IMR-90 (cell line): ENCODE results near the gene C1orf105. TPM values are rescaled to one million over a fixed set of nuclear protein-coding genes. Genes with fewer than 3 reads are reported as not detected.

Source experiments
- ATAC-seq: fragments of 200-7000 bp; cut with Tn5 transposase; 2 replicates; pipeline ENCODE4 v1.9.1; 2020; ENCODE audit warnings: low read depth, mild to moderate bottlenecking, moderate library complexity
- BruUV-seq: library from RNA; stranded (reverse); fragments of 400-500 nt; replicated peaks from 2 replicates; lab custom pipeline; 2021; lab: Mats Ljungman, UMichigan
- CTCF ChIA-PET: fragments of 300-600 bp; formaldehyde crosslinking; extraction: SDS; loops from one replicate; lab custom pipeline; 2021; ENCODE audit warnings: antibody characterized with exemption; lab: Yijun Ruan, JAX
- POLR2A ChIA-PET: fragments of 300-600 bp; sonication (Branson Sonifier 250); formaldehyde crosslinking; loops from one replicate; lab custom pipeline; 2022; ENCODE audit warnings: antibody characterized with exemption; ENCODE audit not compliant: unreplicated experiment; lab: Charles Lee
- DNase-seq: peaks from one replicate; pipeline ENCODE4 v3.0.0; 2013
- H2AFZ ChIP-seq: replicated peaks from 2 replicates; pipeline ENCODE3; 2013; ENCODE audit warnings: low read length, mild to moderate bottlenecking; ENCODE audit not compliant: poor library complexity
- H2AK5ac ChIP-seq: 2 replicates; pipeline ENCODE4 v1.6.1; 2013; ENCODE audit warnings: low read depth, low read length, inconsistent platforms
- H2AK9ac ChIP-seq: replicated peaks from 2 replicates; pipeline ENCODE3; 2013; ENCODE audit warnings: mild to moderate bottlenecking, low read depth, low read length, moderate library complexity; ENCODE audit not compliant: poor library complexity
- H2BK120ac ChIP-seq: 2 replicates; pipeline ENCODE4 v1.6.1; 2013; ENCODE audit warnings: low read depth, low read length, inconsistent platforms
- H2BK15ac ChIP-seq: 3 replicates; pipeline ENCODE4 v1.6.1; 2013; ENCODE audit warnings: low read depth, low read length, inconsistent platforms
- H2BK20ac ChIP-seq: 2 replicates; pipeline ENCODE4 v1.6.1; 2013; ENCODE audit warnings: low read depth, mild to moderate bottlenecking, inconsistent platforms, low read length, moderate library complexity
- H2BK5ac ChIP-seq: 2 replicates; pipeline ENCODE4 v1.6.1; 2013; ENCODE audit warnings: mild to moderate bottlenecking, low read depth, low read length, inconsistent platforms; ENCODE audit not compliant: poor library complexity, severe bottlenecking
- H3K14ac ChIP-seq: replicated peaks from 2 replicates; pipeline ENCODE4 v1.6.1; 2013; ENCODE audit warnings: low read depth, low read length, inconsistent platforms
- H3K18ac ChIP-seq: 2 replicates; pipeline ENCODE4 v1.6.1; 2013; ENCODE audit warnings: low read depth, low read length, control low read depth
- H3K23ac ChIP-seq: 2 replicates; pipeline ENCODE4 v1.6.1; 2013; ENCODE audit warnings: low read depth, low read length, inconsistent platforms
- H3K27ac ChIP-seq: 2 replicates; pipeline ENCODE4 v1.5.1; 2013; ENCODE audit warnings: mild to moderate bottlenecking, control low read depth, low read length; ENCODE audit not compliant: insufficient read depth
- H3K27me3 ChIP-seq: 2 replicates; pipeline ENCODE4 v1.6.1; 2013; ENCODE audit warnings: low read length; ENCODE audit not compliant: control insufficient read depth, insufficient read depth
- H3K36me3 ChIP-seq: 2 replicates; pipeline ENCODE4 v1.6.1; 2013; ENCODE audit warnings: low read length, mixed read lengths; ENCODE audit not compliant: control insufficient read depth, insufficient read depth
- H3K4ac ChIP-seq: 2 replicates; pipeline ENCODE4 v1.6.1; 2013; ENCODE audit warnings: low read depth, low read length, inconsistent platforms
- H3K4me1 ChIP-seq: 2 replicates; pipeline ENCODE4 v1.6.1; 2013; ENCODE audit warnings: low read length, mixed read lengths; ENCODE audit not compliant: control insufficient read depth, insufficient read depth
- H3K4me2 ChIP-seq: 2 replicates; pipeline ENCODE4 v1.6.1; 2013; ENCODE audit warnings: low read depth, mild to moderate bottlenecking, control low read depth, low read length, moderate library complexity
- H3K4me3 ChIP-seq: 2 replicates; pipeline ENCODE4 v1.5.1; 2013; ENCODE audit warnings: low read depth, mild to moderate bottlenecking, control low read depth, low read length, moderate library complexity; ENCODE audit not compliant: insufficient read depth
- H3K56ac ChIP-seq: 2 replicates; pipeline ENCODE4 v1.6.1; 2013; ENCODE audit warnings: low read length, inconsistent platforms; ENCODE audit not compliant: insufficient read depth; ENCODE audit errors: extremely low read depth
- H3K79me1 ChIP-seq, 2 experiments: 2 replicates each; pipeline ENCODE4 v1.6.1; 2013; ENCODE audit warnings: low read length in 2 of 2, inconsistent platforms in 1 of 2, low read depth in 1 of 2
- H3K9ac ChIP-seq: 2 replicates; pipeline ENCODE4 v1.6.1; 2013; ENCODE audit warnings: low read depth, low read length, control low read depth
- H3K9me1 ChIP-seq: 2 replicates; pipeline ENCODE4 v1.6.1; 2013; ENCODE audit warnings: low read length, inconsistent platforms; ENCODE audit not compliant: insufficient read depth
- H3K9me3 ChIP-seq: 2 replicates; pipeline ENCODE4 v1.6.1; 2013; ENCODE audit warnings: low read length; ENCODE audit not compliant: control insufficient read depth, insufficient read depth
- H4K20me1 ChIP-seq: 2 replicates; pipeline ENCODE4 v1.6.1; 2013; ENCODE audit warnings: low read length, inconsistent platforms; ENCODE audit not compliant: insufficient read depth
- H4K5ac ChIP-seq: 2 replicates; pipeline ENCODE4 v1.6.1; 2013; ENCODE audit warnings: mild to moderate bottlenecking, low read depth, low read length, control low read depth
- H4K8ac ChIP-seq, 2 experiments: 2 replicates each; pipeline ENCODE4 v1.6.1; 2013; ENCODE audit warnings: low read depth in 2 of 2, low read length in 2 of 2, control low read depth in 1 of 2, inconsistent platforms in 1 of 2
- H4K91ac ChIP-seq: 2 replicates; pipeline ENCODE4 v1.6.1; 2013; ENCODE audit warnings: low read depth, low read length, inconsistent platforms; ENCODE audit not compliant: insufficient read depth
- BHLHE40 ChIP-seq: fragments of 150-350 bp; IDR thresholded peaks from 2 replicates; pipeline ENCODE4 v1.6.1; 2016; ENCODE audit warnings: mild to moderate bottlenecking, low read depth, low read length
- CHD1 ChIP-seq: IDR thresholded peaks from 2 replicates; pipeline ENCODE4 v1.6.1; 2012; ENCODE audit warnings: low read depth, low read length, improper control_type of control experiment
- FOS ChIP-seq: fragments of 150-350 bp; IDR thresholded peaks from 2 replicates; pipeline ENCODE4 v1.6.1; 2016; ENCODE audit warnings: low read depth, low read length
- MAFK ChIP-seq: IDR thresholded peaks from 2 replicates; pipeline ENCODE4 v1.6.1; 2012; ENCODE audit warnings: low read depth, low read length, improper control_type of control experiment
- MAZ ChIP-seq: IDR thresholded peaks from 2 replicates; pipeline ENCODE4 v1.6.1; 2012; ENCODE audit warnings: low read depth, mild to moderate bottlenecking, low read length, improper control_type of control experiment, moderate library complexity, borderline replicate concordance
- NFE2L2 ChIP-seq: fragments of 150-350 bp; IDR thresholded peaks from 2 replicates; pipeline ENCODE4 v1.6.1; 2016; ENCODE audit warnings: low read depth, mild to moderate bottlenecking, low read length
- POLR2A ChIP-seq: IDR thresholded peaks from 2 replicates; pipeline ENCODE4 v1.6.1; 2012; ENCODE audit warnings: mild to moderate bottlenecking, low read depth, low read length
- RAD21 ChIP-seq: IDR thresholded peaks from 2 replicates; pipeline ENCODE4 v1.6.1; 2012; ENCODE audit warnings: low read length, improper control_type of control experiment
- RCOR1 ChIP-seq: IDR thresholded peaks from 2 replicates; pipeline ENCODE4 v1.6.1; 2012; ENCODE audit warnings: mild to moderate bottlenecking, low read length, improper control_type of control experiment; ENCODE audit not compliant: insufficient replicate concordance
- SMC3 ChIP-seq: fragments of 150-350 bp; IDR thresholded peaks from 2 replicates; pipeline ENCODE4 v1.6.1; 2016; ENCODE audit warnings: low read depth, mild to moderate bottlenecking, antibody characterized with exemption, low read length, moderate library complexity
- WGBS, 2 experiments: methylation state at CpG; one replicate each; pipeline versions ENCODE4 v1.1.5 to v1.1.7; 2013; ENCODE audit warnings: missing lambda C conversion rate in 2 of 2; ENCODE audit not compliant: insufficient read length in 1 of 2; ENCODE audit errors: extremely low coverage in 2 of 2; 5-methylcytosine and 5-hydroxymethylcytosine counted together
- dilution Hi-C: fragments of 300-500 bp; cut with HindIII; formaldehyde crosslinking; loops from one replicate; pipeline ENCODE4 v1.14.3; 2018; ENCODE audit warnings: low sequenced_read_pairs; ENCODE audit not compliant: unreplicated experiment
- in situ Hi-C: fragments of 300-500 bp; cut with MboI; formaldehyde crosslinking; loops from 3 replicates; pipeline ENCODE4 v1.14.3; 2019; ENCODE audit warnings: low sequenced_read_pairs, inconsistent platforms, mixed read lengths
- intact Hi-C: fragments of 100-400 bp; cut with micrococcal nuclease; formaldehyde crosslinking; loops from 2 replicates; pipeline ENCODE4 v1.10.0; 2022
- polyA plus RNA-seq, 3 experiments: library from polyadenylated mRNA; depleted of rRNA; stranded (reverse); fragments of >200 nt; gene quantifications; 2 replicates each; pipeline ENCODE4 v1.2.3, GENCODE V29; 2012; ENCODE audit warnings: low replicate concordance in 1 of 3
- total RNA-seq: library from RNA; depleted of rRNA; stranded (reverse); fragments of >200 nt; gene quantifications from 2 replicates; pipeline ENCODE4 v1.2.3, GENCODE V29; 2012
- TF ChIP-seq, protein P1 (sequence below): conservative IDR thresholded peaks from 2 replicates; pipeline ENCODE4 v1.5.1; 2012; ENCODE audit warnings: mild to moderate bottlenecking, low read depth, low read length, improper control_type of control experiment
- TF ChIP-seq, protein P2 (sequence below): fragments of 150-350 bp; IDR thresholded peaks from 2 replicates; pipeline ENCODE4 v1.6.1; 2017; ENCODE audit warnings: mild to moderate bottlenecking, antibody characterized with exemption, low read length, low read depth
- TF ChIP-seq, protein P3 (sequence below): fragments of 150-350 bp; IDR thresholded peaks from 2 replicates; pipeline ENCODE4 v1.6.1; 2016; ENCODE audit warnings: low read depth, mild to moderate bottlenecking, low read length, moderate library complexity, borderline replicate concordance

The C1orf105 gene
- total and polyA plus RNA-seq, 2 of the 4 experiments (the other 2 are of a cell fraction), result not detected

DNA sequence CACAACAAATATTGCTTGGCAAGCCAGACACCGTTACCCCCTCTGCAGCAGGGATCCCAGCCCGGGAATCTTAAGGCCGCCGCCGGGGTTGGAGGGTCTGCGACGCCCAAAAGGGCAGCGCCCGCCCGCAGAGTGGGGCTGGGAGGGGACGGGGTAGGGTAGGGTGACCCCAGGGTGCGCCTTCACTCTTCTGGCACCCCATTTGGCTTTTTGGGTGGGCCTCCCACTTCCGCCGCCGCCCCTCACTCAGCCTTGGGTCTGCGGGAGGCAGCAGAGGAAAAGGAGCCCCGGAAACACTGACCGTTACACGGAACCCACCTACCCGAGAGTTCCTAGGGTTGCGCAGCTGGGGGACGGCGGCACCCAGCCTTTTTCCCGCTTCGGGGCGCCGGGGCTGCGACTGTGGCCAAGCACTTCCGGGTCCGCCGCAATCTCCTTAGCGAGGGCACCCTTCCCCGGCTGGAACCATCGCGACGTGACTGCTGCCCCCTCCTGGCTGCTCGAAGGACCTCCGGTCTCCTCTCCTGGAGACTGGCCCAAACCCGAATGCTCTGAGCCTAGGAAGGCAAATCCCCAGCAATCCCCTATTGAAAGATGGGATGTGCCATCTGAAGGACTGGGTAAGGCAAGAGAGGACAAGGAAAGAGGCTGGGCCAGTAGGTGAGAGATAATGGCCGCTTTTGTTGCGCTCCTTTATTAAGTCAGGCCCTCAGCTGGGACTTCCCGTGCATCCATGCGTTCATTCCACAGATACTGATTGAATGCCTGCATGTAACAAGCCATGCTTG is 23.4 kb downstream of the C1orf105 start, which contains the start of gene PIGC (continued):
- peak; percentile 75 for TF ChIP-seq RAD21
- no peak for TF ChIP-seq FOS
- TF ChIP-seq RCOR1, result no peak

DNA sequence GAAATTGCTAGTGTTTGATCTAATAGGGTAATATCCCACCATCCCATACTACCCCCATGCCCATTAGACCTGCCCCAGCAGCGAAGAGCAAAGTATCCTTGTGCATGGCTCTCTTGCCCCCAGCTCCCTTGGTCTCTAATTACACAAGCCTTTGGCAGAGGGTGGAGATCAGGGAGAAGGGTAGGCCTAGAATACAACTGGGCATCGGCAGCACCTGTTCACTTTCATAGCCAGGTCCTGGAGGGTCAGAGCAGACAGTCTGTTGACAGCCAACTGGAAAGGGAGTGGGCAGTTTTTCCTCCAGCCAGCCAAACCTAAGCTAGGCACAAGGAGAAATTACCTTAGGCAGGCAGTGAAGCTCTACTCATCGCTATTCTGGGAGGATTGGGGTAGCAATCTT is 26.1 kb downstream of the C1orf105 start:
- Histone ChIP-seq H3K36me3 (peaks cover 5% of the 10 kb centered on the region), H3K27me3 (no peaks in the 10 kb centered on the region), H2BK5ac (no peak overlapping the region), H2AK5ac (no peak overlapping the region), H3K27ac (no peak overlapping the region), H3K4me3 (no peak overlapping the region), H3K9me1 (peaks cover 17% of the 10 kb centered on the region), H2BK20ac (no peak overlapping the region), H3K23ac (no peak overlapping the region), H3K9ac (no peak overlapping the region), H3K4ac (no peak overlapping the region), H3K56ac (no peak overlapping the region), H3K79me1 (peaks cover 9 to 23% of the 10 kb centered on the region in 2 experiments), H4K20me1 (no peaks in the 10 kb centered on the region), H2BK15ac (no peak overlapping the region), H3K14ac (no peak overlapping the region), H2BK120ac (no peak overlapping the region), H4K91ac (no peak overlapping the region), H4K5ac (no peak overlapping the region), H3K4me2 (no peak overlapping the region), H3K4me1 (peaks cover 10% of the 10 kb centered on the region), H3K9me3 (no peaks in the 10 kb centered on the region), H4K8ac (no peak overlapping the region), H2AK9ac (no peak overlapping the region), H2AFZ (no peak overlapping the region), H3K18ac (no peak overlapping the region)
- in situ Hi-C loops, result no loop called here
- no peak for TF ChIP-seq NFE2L2
- TF ChIP-seq BHLHE40, result no peak
- TF ChIP-seq, protein P1, sequence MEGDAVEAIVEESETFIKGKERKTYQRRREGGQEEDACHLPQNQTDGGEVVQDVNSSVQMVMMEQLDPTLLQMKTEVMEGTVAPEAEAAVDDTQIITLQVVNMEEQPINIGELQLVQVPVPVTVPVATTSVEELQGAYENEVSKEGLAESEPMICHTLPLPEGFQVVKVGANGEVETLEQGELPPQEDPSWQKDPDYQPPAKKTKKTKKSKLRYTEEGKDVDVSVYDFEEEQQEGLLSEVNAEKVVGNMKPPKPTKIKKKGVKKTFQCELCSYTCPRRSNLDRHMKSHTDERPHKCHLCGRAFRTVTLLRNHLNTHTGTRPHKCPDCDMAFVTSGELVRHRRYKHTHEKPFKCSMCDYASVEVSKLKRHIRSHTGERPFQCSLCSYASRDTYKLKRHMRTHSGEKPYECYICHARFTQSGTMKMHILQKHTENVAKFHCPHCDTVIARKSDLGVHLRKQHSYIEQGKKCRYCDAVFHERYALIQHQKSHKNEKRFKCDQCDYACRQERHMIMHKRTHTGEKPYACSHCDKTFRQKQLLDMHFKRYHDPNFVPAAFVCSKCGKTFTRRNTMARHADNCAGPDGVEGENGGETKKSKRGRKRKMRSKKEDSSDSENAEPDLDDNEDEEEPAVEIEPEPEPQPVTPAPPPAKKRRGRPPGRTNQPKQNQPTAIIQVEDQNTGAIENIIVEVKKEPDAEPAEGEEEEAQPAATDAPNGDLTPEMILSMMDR, result no peak
- TF ChIP-seq POLR2A, result no peak
- TF ChIP-seq, protein P2, sequence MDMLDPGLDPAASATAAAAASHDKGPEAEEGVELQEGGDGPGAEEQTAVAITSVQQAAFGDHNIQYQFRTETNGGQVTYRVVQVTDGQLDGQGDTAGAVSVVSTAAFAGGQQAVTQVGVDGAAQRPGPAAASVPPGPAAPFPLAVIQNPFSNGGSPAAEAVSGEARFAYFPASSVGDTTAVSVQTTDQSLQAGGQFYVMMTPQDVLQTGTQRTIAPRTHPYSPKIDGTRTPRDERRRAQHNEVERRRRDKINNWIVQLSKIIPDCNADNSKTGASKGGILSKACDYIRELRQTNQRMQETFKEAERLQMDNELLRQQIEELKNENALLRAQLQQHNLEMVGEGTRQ, result no peak
- TF ChIP-seq, protein P3, sequence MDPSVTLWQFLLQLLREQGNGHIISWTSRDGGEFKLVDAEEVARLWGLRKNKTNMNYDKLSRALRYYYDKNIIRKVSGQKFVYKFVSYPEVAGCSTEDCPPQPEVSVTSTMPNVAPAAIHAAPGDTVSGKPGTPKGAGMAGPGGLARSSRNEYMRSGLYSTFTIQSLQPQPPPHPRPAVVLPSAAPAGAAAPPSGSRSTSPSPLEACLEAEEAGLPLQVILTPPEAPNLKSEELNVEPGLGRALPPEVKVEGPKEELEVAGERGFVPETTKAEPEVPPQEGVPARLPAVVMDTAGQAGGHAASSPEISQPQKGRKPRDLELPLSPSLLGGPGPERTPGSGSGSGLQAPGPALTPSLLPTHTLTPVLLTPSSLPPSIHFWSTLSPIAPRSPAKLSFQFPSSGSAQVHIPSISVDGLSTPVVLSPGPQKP, result no peak
- TF ChIP-seq MAFK, result no peak
- TF ChIP-seq CHD1, result no peak
- TF ChIP-seq FOS, result no peak
- TF ChIP-seq MAZ, result no peak
- no peak for TF ChIP-seq RAD21
- no peak for TF ChIP-seq SMC3
- intact Hi-C loops, result no loop called here
- dilution Hi-C loops, result no loop called here
- no TSS peak for BruUV-seq
- no peak for DNase-seq
- no CpG with 5 or more reads among the region's 3 CpGs for WGBS, 2 experiments
- ChIA-PET POLR2A (no interaction called here), CTCF (no interaction called here)
- no peak for ATAC-seq
